ENCODE data around the gene DMGDH. TPM values are rescaled to one million over a fixed set of nuclear protein-coding genes. Genes with fewer than 3 reads are reported as not detected.

Gene DMGDH
- 0.30 and 0.37 TPM in 2 replicates for total RNA-seq

GRCh38 chr5:79069488-79070349 is at the start of gene DMGDH, which contains the start of gene BHMT2:
Gene DMGDH, minus strand, starts transcription at chr5:79069674. Its CDS starts 54 bp downstream, at chr5:79069620.
Gene BHMT2, plus strand, starts transcription at chr5:79069767. Its CDS starts 16 bp downstream, at chr5:79069783.

DNA sequence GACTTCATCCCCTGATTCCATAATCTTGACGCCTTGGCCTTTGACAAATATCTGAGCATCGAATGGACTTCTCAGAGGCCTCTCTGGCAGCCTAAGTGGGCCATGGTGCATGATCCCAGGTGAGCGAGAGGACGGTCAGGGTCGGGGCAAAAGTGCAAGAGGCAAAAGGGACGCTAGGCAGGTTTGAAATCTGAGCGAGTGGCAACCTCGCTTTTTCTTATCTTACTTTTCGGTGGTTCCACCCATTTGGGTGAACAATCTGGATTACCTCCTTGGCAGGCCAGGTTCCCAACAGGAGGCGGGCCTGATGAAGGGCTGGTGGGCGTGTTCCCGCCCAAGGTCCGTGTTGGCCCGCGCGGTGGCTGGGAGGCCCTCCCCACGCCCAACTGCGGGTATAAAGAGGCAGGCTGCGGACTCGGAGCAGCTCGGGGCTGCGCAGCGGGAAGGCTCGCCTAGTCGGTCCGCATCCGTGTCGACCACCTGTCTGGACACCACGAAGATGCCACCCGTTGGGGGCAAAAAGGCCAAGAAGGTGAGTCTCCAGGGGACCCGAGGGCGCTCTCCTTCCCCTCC is 42.0 kb upstream of the DMGDH start, which contains the start of gene BHMT:
TSS of gene BHMT (plus strand) at position 423 of the 573 bp plus-strand sequence. CDS start at position 500, 77 bp downstream.

DNA sequence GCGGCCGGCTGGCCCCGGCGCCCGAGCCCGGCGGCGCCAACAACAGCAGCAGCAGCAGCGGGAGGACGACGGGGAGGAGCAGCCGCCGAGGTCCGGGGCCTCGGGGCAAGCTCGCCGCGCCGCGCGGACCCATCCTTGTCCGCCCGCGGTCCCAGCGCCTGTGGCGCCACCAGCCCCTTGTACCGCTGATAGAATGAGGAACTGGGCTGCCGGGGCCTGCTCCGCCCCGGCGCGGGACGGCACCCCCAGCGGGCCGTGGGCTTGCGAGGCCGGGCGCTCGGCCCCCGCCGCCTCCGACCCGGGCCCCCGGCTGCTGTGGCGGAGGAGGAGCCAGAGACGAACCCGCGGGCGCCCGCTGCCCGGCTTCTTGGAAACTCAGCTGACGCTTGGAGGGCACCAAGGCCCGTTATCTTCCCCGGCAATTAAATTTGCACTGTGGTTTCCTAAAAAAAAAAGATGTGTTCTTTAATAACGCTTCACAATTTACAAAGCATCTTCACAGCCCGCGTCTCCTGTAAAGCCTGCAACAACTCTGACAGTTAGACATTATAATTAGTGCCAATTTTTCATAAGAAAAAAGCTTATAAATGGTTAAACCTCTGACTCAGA is 84.3 kb downstream of the DMGDH start, which contains the start of gene ARSB:
TSS of gene ARSB (minus strand) at position 195 of the 609 bp plus-strand sequence. CDS start at position 133, 62 bp downstream.

Other genes starting within 250 kb of the DMGDH start
- 25.2 and 29.6 TPM in 2 replicates for gene ARSB, start 84.4 kb downstream of the DMGDH start, total RNA-seq
- gene BHMT2, start 93 bp upstream of the DMGDH start, total RNA-seq, result 0.59 and 1.2 TPM in 2 replicates
- not detected in 2 replicates for gene BHMT, start 42.1 kb upstream of the DMGDH start, total RNA-seq
- gene JMY, start 166.5 kb upstream of the DMGDH start, total RNA-seq, result 5.7 and 11.3 TPM in 2 replicates